Endothelial cell of umbilical vein (primary cell): ENCODE results near the gene FAM50B. TPM values are rescaled to one million over a fixed set of nuclear protein-coding genes. Genes with fewer than 3 reads are reported as not detected.

Experiments
- BruUV-seq: library from RNA; stranded (reverse); fragments of 400-500 nt; replicated peaks from 2 replicates; lab custom pipeline; 2021; lab: Mats Ljungman, UMichigan
- CTCF ChIA-PET: fragments of 300-600, 350-600 bp; sonication (Branson Sonifier 250); formaldehyde crosslinking; loops from one replicate; lab custom pipeline; 2021; ENCODE audit warnings: antibody characterized with exemption, inconsistent platforms; lab: Charles Lee
- POLR2A ChIA-PET: fragments of 300-600, 350-600 bp; sonication (Branson Sonifier 250); formaldehyde crosslinking; loops from one replicate; lab custom pipeline; 2021; ENCODE audit warnings: antibody characterized with exemption, inconsistent platforms; lab: Charles Lee
- DNase-seq: peaks from one replicate; pipeline ENCODE4 v3.0.0-alpha.2; 2011; ENCODE audit warnings: low read depth, low spot score
- FAIRE-seq: peaks from 2 replicates; lab custom pipeline; 2011; peaks lifted over from hg19 to GRCh38; lab: Jason Lieb, UNC
- H2AFZ ChIP-seq: 2 replicates; pipeline ENCODE4 v1.6.0; 2012; ENCODE audit warnings: low read depth, low read length, control low read depth, inconsistent platforms
- H3K27ac ChIP-seq: 2 replicates; pipeline ENCODE4 v1.5.1; 2011; ENCODE audit warnings: low read depth, mild to moderate bottlenecking, control low read depth, low read length, moderate library complexity; ENCODE audit not compliant: insufficient read depth
- H3K27me3 ChIP-seq, 2 experiments: 2 replicates each; pipeline versions ENCODE4 v1.6.0 to v1.6.1; 2011; ENCODE audit warnings: low read length in 2 of 2, mixed read lengths in 1 of 2; ENCODE audit not compliant: control insufficient read depth in 2 of 2, insufficient read depth in 2 of 2
- H3K36me3 ChIP-seq, 2 experiments: 2 replicates in 1 of 2; 3 replicates in 1 of 2; pipeline ENCODE4 v1.5.1; 2011; ENCODE audit warnings: low read length in 2 of 2, mild to moderate bottlenecking in 1 of 2, moderate library complexity in 1 of 2; ENCODE audit not compliant: control insufficient read depth in 2 of 2, insufficient read depth in 2 of 2; ENCODE audit errors: extremely low read depth in 1 of 2
- H3K4me1 ChIP-seq: 3 replicates; pipeline ENCODE4 v1.5.1; 2011; ENCODE audit warnings: mild to moderate bottlenecking, low read length; ENCODE audit not compliant: control insufficient read depth, insufficient read depth; ENCODE audit errors: extremely low read depth
- H3K4me2 ChIP-seq: 2 replicates; pipeline ENCODE4 v1.6.1; 2011; ENCODE audit warnings: low read length, control low read depth, mixed read lengths; ENCODE audit not compliant: insufficient read depth
- H3K4me3 ChIP-seq, 3 experiments: fragments of 200-600 bp in 1 of 3; sonication (generic), shearing (Covaris generic) in 1 of 3; replicated peaks in 1 of 3; 2 replicates each; pipeline ENCODE4 v1.5.1; 2011 to 2016; ENCODE audit warnings: control low read depth in 3 of 3, low read length in 3 of 3, mild to moderate bottlenecking in 2 of 3, inconsistent platforms in 1 of 3, low read depth in 1 of 3, moderate library complexity in 1 of 3; ENCODE audit not compliant: insufficient read depth in 1 of 3
- H3K79me2 ChIP-seq: 2 replicates; pipeline ENCODE4 v1.6.0; 2012; ENCODE audit warnings: low read length, inconsistent platforms; ENCODE audit not compliant: control insufficient read depth, insufficient read depth
- H3K9ac ChIP-seq: replicated peaks from 2 replicates; pipeline ENCODE3; 2011; ENCODE audit warnings: low read length, control low read depth; ENCODE audit not compliant: insufficient read depth; ENCODE audit errors: extremely low read depth
- H3K9me1 ChIP-seq: replicated peaks from 3 replicates; pipeline ENCODE4 v1.6.0; 2011; ENCODE audit warnings: mild to moderate bottlenecking, low read length; ENCODE audit not compliant: control insufficient read depth, insufficient read depth; ENCODE audit errors: extremely low read depth
- H3K9me3 ChIP-seq: replicated peaks from 2 replicates; pipeline ENCODE4 v1.5.1; 2012; ENCODE audit warnings: low read length, inconsistent platforms; ENCODE audit not compliant: control insufficient read depth, insufficient read depth
- H4K20me1 ChIP-seq: replicated peaks from 2 replicates; pipeline ENCODE3; 2011; ENCODE audit warnings: mild to moderate bottlenecking, low read length; ENCODE audit not compliant: control insufficient read depth, insufficient read depth; ENCODE audit errors: extremely low read depth
- EZH2 ChIP-seq: IDR thresholded peaks from 2 replicates; pipeline ENCODE4 v1.6.1; 2012; ENCODE audit warnings: borderline replicate concordance, low read depth, mild to moderate bottlenecking, moderate library complexity, low read length, inconsistent platforms; ENCODE audit not compliant: severe bottlenecking
- FOS ChIP-seq: IDR thresholded peaks from 2 replicates; pipeline ENCODE4 v1.6.1; 2011; ENCODE audit warnings: mild to moderate bottlenecking, low read length, moderate library complexity, borderline replicate concordance; ENCODE audit not compliant: insufficient read depth
- GATA2 ChIP-seq: IDR thresholded peaks from 2 replicates; pipeline ENCODE4 v1.7.0; 2011; ENCODE audit warnings: low read depth, mild to moderate bottlenecking, moderate library complexity, mixed read lengths, low read length; ENCODE audit not compliant: insufficient read length, insufficient read depth
- JUN ChIP-seq: IDR thresholded peaks from 2 replicates; pipeline ENCODE4 v1.6.1; 2011; ENCODE audit warnings: borderline replicate concordance, low read depth; ENCODE audit not compliant: insufficient read length, insufficient read depth
- MYC ChIP-seq: IDR thresholded peaks from one replicate; pipeline ENCODE4 v1.6.1; 2011; ENCODE audit warnings: mild to moderate bottlenecking, low read depth, low read length
- POLR2A ChIP-seq: IDR thresholded peaks from 2 replicates; pipeline ENCODE4 v1.6.1; 2012; ENCODE audit warnings: low read depth, mild to moderate bottlenecking, control low read depth, low read length
- POLR2AphosphoS5 ChIP-seq: IDR thresholded peaks from 2 replicates; pipeline ENCODE4 v1.6.1; 2012; ENCODE audit warnings: low read depth, mild to moderate bottlenecking, control low read depth, low read length, moderate library complexity; ENCODE audit not compliant: insufficient read depth
- dilution Hi-C: fragments of 300-500 bp; cut with MboI; formaldehyde crosslinking; loops from one replicate; pipeline ENCODE4 v1.15.0; 2019; ENCODE audit warnings: low sequenced_read_pairs; ENCODE audit not compliant: extremely low pct_ligation_motif_present
- intact Hi-C: fragments of 100-400 bp; cut with micrococcal nuclease; formaldehyde crosslinking; loops from one replicate; pipeline ENCODE4 v1.10.0; 2022
- polyA plus RNA-seq, 4 experiments: library from polyadenylated mRNA; depleted of rRNA in 3 of 4; stranded (reverse) in 3 of 4; unstranded in 1 of 4; fragments of >200 nt; gene quantifications; 2 replicates each; pipeline versions ENCODE4 v1.2.1 to v1.2.3, GENCODE V29; 2011 to 2012; ENCODE audit warnings: missing spikeins in 1 of 4
- total RNA-seq: library from RNA; stranded (reverse); gene quantifications from 2 replicates; pipeline ENCODE4 v1.2.3, GENCODE V29; 2021
- TF ChIP-seq, protein P1 (sequence below), 2 donors: IDR thresholded peaks; 1 replicate in 1 of 2; 2 replicates in 1 of 2; pipeline ENCODE4 v1.5.1; 2011; ENCODE audit warnings: low read length in 2 of 2, mild to moderate bottlenecking in 2 of 2, moderate library complexity in 2 of 2, control low read depth in 1 of 2, inconsistent platforms in 1 of 2, low read depth in 1 of 2; ENCODE audit not compliant: insufficient read depth in 1 of 2; ENCODE audit errors: extremely low read depth in 1 of 2
- TF ChIP-seq, protein P2 (sequence below): IDR thresholded peaks from 2 replicates; pipeline ENCODE4 v1.6.1; 2011; ENCODE audit not compliant: insufficient read depth, insufficient read length

FAM50B gene
- total and polyA plus RNA-seq, 2 donors (not counting 3 experiments of a cell fraction or from before 2014, with no cell fraction given) = 10.0 to 14.1 TPM

GRCh38 chr6:3830806-3831205, 18.4 kb upstream of the FAM50B start:
- intact Hi-C loops = no loop called here
- Histone ChIP-seq H3K36me3 (no peaks in the 10 kb centered on the region), H3K4me2 (no peak overlapping the region), H3K27me3 (no peaks in the 10 kb centered on the region), H3K4me1 (peaks cover 26% of the 10 kb centered on the region), H3K27ac (no peak overlapping the region), H3K9me1 (no peaks in the 10 kb centered on the region), H3K9me3 (no peaks in the 10 kb centered on the region), H3K4me3 (no peak overlapping the region), H3K79me2 (no peaks in the 10 kb centered on the region), H4K20me1 (no peaks in the 10 kb centered on the region), H2AFZ (no peak overlapping the region), H3K9ac (no peak overlapping the region)
- FAIRE-seq (no peak), DNase-seq (no peak)
- dilution Hi-C loops = no loop called here
- TF ChIP-seq MYC (no peak), FOS (no peak), POLR2A (no peak), GATA2 (no peak), EZH2 (no peak), POLR2AphosphoS5 (no peak), JUN (no peak)
- TF ChIP-seq, protein P1, sequence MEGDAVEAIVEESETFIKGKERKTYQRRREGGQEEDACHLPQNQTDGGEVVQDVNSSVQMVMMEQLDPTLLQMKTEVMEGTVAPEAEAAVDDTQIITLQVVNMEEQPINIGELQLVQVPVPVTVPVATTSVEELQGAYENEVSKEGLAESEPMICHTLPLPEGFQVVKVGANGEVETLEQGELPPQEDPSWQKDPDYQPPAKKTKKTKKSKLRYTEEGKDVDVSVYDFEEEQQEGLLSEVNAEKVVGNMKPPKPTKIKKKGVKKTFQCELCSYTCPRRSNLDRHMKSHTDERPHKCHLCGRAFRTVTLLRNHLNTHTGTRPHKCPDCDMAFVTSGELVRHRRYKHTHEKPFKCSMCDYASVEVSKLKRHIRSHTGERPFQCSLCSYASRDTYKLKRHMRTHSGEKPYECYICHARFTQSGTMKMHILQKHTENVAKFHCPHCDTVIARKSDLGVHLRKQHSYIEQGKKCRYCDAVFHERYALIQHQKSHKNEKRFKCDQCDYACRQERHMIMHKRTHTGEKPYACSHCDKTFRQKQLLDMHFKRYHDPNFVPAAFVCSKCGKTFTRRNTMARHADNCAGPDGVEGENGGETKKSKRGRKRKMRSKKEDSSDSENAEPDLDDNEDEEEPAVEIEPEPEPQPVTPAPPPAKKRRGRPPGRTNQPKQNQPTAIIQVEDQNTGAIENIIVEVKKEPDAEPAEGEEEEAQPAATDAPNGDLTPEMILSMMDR (IDR thresholded peaks at IDR 0.05; ENCODE audit: extremely low read depth in 1 of 2, insufficient read depth in 1 of 2, low read depth in 1 of 2, low read length in 2 of 2) = no peak
- TF ChIP-seq, protein P2, sequence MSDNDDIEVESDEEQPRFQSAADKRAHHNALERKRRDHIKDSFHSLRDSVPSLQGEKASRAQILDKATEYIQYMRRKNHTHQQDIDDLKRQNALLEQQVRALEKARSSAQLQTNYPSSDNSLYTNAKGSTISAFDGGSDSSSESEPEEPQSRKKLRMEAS = no peak
- POLR2A ChIA-PET = no interaction called here
- BruUV-seq = no TSS peak
- CTCF ChIA-PET = no interaction called here
